OCI-LY3 (cell line): ENCODE data around the gene MKNK2.
A peak's percentile ranks its signal among the peaks of the same experiment; 100 is the strongest.

ENCODE experiments used
- H2AFZ ChIP-seq: fragments of 200-600, 300-600 bp; shearing (Covaris generic); 2 replicates; pipeline ENCODE4 v1.6.0; 2014; ENCODE audit warnings: antibody characterized with exemption, low read depth, low read length
- H3K27ac ChIP-seq: fragments of 200-600, 300-600 bp; sonication (generic); 2 replicates; pipeline ENCODE4 v1.5.1; 2014; ENCODE audit warnings: mild to moderate bottlenecking, low read length, moderate library complexity, mixed read lengths
- H3K27me3 ChIP-seq: fragments of 200-600, 300-600 bp; sonication (generic); 2 replicates; pipeline ENCODE4 v1.6.1; 2014; ENCODE audit warnings: low read depth, low read length, mixed read lengths
- H3K36me3 ChIP-seq: fragments of 200-600, 300-600 bp; sonication (generic); replicated peaks from 2 replicates; pipeline ENCODE3; 2014; ENCODE audit warnings: low read depth, low read length, mixed read lengths
- H3K4me1 ChIP-seq: fragments of 300-600, 200-600 bp; sonication (generic); 2 replicates; pipeline ENCODE4 v1.6.1; 2014; ENCODE audit warnings: low read length, mixed read lengths
- H3K4me2 ChIP-seq: fragments of 200-600, 300-600 bp; sonication (generic); 2 replicates; pipeline ENCODE4 v1.6.1; 2014; ENCODE audit warnings: low read length, mixed read lengths
- H3K4me3 ChIP-seq: fragments of 300-600, 200-600 bp; sonication (generic); 2 replicates; pipeline ENCODE4 v1.5.1; 2014; ENCODE audit warnings: antibody characterized with exemption, mild to moderate bottlenecking, low read length, moderate library complexity
- H3K79me2 ChIP-seq: fragments of 300-600, 200-600 bp; shearing (Covaris generic); 2 replicates; pipeline ENCODE4 v1.6.1; 2014; ENCODE audit warnings: mild to moderate bottlenecking, low read length, mixed read lengths
- H3K9ac ChIP-seq: fragments of 300-600, 200-600 bp; shearing (Covaris generic); 2 replicates; pipeline ENCODE4 v1.6.0; 2014; ENCODE audit warnings: mild to moderate bottlenecking, low read length, moderate library complexity
- H3K9me3 ChIP-seq: fragments of 200-600, 300-600 bp; shearing (Covaris generic); 2 replicates; pipeline ENCODE4 v1.6.1; 2014; ENCODE audit warnings: low read length, mixed read lengths; ENCODE audit not compliant: insufficient read depth
- H4K20me1 ChIP-seq: fragments of 200-600, 300-600 bp; sonication (generic); 2 replicates; pipeline ENCODE4 v1.6.1; 2016; ENCODE audit warnings: low read length, mixed read lengths; ENCODE audit not compliant: insufficient read depth
- EZH2phosphoT487 ChIP-seq: fragments of 200-600 bp; shearing (Covaris generic); IDR thresholded peaks from 2 replicates; pipeline ENCODE4 v1.6.1; 2018; ENCODE audit warnings: antibody characterized with exemption, mixed run types, low read depth
- TF ChIP-seq, protein P1 (sequence below): fragments of 200-600, 300-600 bp; sonication (generic); IDR thresholded peaks from 2 replicates; pipeline ENCODE4 v1.5.1; 2014; ENCODE audit warnings: antibody characterized with exemption, low read length, low read depth

Gene MKNK2

DNA sequence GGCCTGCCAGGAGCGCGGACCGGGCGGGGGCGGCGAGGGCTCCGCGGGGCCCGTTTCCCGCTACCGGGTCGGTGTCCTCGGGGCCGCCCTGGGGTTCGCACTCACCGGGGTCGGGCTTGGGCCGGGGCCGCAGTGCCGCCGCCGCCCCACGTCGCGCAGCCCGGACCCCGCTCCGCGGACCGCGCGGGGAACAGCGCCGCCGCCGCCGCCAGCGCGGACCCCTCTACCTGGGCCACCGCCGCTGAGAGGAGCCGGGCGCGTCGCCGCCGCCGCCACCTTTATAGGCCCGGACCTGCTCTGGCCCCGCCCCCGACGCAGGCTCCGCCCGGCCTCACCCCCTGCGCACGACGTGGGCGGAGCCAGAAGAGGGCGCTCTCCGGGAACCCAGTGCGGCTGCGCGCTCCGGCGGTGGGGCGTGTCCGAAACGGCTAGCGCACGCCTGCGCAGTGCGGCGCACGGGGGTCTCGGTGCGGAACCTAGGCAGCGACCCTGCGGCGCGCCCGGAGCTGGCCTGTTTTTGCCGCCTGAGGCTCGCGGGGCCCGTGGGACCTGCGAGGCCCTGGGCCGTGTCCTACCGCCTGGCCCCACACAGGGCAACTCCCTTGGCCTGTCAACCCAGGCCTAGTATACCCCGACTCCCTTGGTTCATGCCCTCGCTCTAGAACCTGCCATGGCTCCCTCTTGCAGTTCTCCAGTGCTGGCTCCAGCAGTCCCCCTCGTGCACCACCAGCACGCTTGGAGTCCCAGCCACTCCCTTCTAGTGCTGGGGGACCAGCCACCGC, at the start of gene MKNK2:
TSS of gene MKNK2 (minus strand) at position 254 of the 782 bp plus-strand sequence. CDS start 393 bp downstream, outside the sequence.
- Histone ChIP-seq H3K36me3 (peaks cover 45% of the 10 kb centered on the region), H3K9me3 (no peaks in the 10 kb centered on the region), H3K27me3 (no peaks in the 10 kb centered on the region), H4K20me1 (peaks cover 44% of the 10 kb centered on the region), H3K27ac (peak within 1 kb of the TSS; percentile 96), H3K4me3 (peak within 1 kb of the TSS; percentile 91), H3K9ac (peak within 1 kb of the TSS; percentile 96), H2AFZ (no peak within 1 kb of the TSS), H3K79me2 (peaks cover 53% of the 10 kb centered on the region), H3K4me2 (peak within 1 kb of the TSS; percentile 98), H3K4me1 (peaks cover 80% of the 10 kb centered on the region)
- TF ChIP-seq EZH2phosphoT487 = no peak
- TF ChIP-seq, protein P1, sequence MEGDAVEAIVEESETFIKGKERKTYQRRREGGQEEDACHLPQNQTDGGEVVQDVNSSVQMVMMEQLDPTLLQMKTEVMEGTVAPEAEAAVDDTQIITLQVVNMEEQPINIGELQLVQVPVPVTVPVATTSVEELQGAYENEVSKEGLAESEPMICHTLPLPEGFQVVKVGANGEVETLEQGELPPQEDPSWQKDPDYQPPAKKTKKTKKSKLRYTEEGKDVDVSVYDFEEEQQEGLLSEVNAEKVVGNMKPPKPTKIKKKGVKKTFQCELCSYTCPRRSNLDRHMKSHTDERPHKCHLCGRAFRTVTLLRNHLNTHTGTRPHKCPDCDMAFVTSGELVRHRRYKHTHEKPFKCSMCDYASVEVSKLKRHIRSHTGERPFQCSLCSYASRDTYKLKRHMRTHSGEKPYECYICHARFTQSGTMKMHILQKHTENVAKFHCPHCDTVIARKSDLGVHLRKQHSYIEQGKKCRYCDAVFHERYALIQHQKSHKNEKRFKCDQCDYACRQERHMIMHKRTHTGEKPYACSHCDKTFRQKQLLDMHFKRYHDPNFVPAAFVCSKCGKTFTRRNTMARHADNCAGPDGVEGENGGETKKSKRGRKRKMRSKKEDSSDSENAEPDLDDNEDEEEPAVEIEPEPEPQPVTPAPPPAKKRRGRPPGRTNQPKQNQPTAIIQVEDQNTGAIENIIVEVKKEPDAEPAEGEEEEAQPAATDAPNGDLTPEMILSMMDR = peak; percentile 49

DNA sequence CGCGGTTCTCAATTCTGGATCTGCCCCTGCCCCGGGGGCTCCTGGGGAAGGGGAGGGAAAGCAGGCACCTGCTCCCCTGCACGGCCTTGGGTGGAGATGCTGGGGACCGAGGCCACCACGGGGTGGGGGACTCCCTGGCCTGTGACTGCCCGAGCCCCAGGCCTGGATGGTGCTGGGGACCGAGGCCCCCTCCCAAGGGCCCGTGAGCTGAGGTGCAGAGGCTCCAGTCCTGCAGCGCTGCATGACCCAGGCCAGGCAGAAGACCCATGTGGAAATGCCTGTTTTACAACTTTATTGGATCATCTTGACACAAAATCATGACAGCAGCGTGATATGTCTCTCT, 49.6 kb upstream of the MKNK2 start:
- Histone ChIP-seq H3K79me2 (peaks cover 33% of the 10 kb centered on the region), H3K9me3 (no peaks in the 10 kb centered on the region), H3K27me3 (no peaks in the 10 kb centered on the region), H4K20me1 (peaks cover 10% of the 10 kb centered on the region), H3K36me3 (peaks cover 54% of the 10 kb centered on the region), H2AFZ (no peak overlapping the region), H3K4me2 (no peak overlapping the region), H3K4me3 (no peak overlapping the region), H3K9ac (no peak overlapping the region), H3K27ac (no peak overlapping the region), H3K4me1 (peaks cover 17% of the 10 kb centered on the region)
- TF ChIP-seq, protein P1 = no peak
- no peak for TF ChIP-seq EZH2phosphoT487

DNA sequence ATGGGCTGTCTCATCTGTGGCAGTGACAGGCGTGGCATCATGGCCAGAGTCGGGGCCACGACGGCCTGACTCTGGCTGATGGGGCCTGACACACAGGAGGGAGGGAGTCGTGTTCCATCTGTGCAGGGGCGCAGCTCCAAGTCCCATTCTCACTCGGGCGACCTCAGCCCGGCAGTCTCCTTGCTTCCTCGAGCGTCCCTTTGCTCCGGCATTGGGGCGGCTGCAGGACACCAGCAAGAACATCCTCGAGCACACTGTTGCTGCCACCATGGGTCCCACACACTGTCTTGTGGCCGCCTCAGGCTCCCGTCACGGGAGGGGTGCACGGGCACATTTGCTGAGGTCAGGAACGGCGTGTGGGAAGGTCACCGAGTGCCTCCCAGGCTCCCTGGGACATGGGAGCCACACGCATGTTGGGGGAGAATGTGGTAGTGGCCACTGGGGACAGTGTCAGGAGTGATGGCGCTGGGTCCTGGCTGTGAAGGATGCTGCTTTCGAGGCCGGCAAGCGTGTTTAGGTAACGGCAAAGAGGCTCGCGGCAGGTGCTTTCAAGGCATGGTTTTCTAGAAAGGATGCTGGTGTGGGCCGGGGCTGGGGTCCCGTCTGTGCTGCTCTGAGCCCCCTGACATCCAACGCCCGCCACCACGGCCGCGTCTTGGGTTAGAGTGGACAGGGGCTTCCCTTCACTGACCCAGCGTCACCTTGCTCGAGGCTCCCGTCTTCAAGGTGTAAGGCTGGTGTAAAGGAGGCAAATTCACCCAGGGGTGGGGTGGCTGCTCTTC, 49.1 kb upstream of the MKNK2 start:
- Histone ChIP-seq H3K36me3 (peaks cover 50% of the 10 kb centered on the region), H3K4me3 (no peak overlapping the region), H3K4me1 (peaks cover 17% of the 10 kb centered on the region), H3K27ac (no peak overlapping the region), H3K79me2 (peaks cover 37% of the 10 kb centered on the region), H3K9ac (no peak overlapping the region), H3K27me3 (no peaks in the 10 kb centered on the region), H4K20me1 (peaks cover 10% of the 10 kb centered on the region), H3K4me2 (no peak overlapping the region), H3K9me3 (no peaks in the 10 kb centered on the region), H2AFZ (no peak overlapping the region)
- TF ChIP-seq, protein P1 = no peak
- TF ChIP-seq EZH2phosphoT487 = no peak

DNA sequence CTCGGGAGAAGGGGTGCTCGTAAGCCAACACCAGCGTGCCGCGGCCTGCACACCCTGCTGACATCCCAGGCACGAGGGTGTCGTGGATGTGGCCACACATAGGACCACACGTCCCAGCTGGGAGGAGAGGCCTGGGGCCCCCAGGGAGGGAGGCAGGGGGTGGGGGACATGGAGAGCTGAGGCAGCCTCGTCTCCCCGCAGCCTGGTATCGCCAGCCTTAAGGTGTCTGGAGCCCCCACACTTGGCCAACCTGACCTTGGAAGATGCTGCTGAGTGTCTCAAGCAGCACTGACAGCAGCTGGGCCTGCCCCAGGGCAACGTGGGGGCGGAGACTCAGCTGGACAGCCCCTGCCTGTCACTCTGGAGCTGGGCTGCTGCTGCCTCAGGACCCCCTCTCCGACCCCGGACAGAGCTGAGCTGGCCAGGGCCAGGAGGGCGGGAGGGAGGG, 48.0 kb upstream of the MKNK2 start:
- Histone ChIP-seq H3K4me3 (no peak overlapping the region), H3K9ac (no peak overlapping the region), H3K36me3 (peaks cover 51% of the 10 kb centered on the region), H3K4me1 (peaks cover 23% of the 10 kb centered on the region), H3K79me2 (peaks cover 37% of the 10 kb centered on the region), H3K27ac (no peak overlapping the region), H2AFZ (no peak overlapping the region), H3K9me3 (no peaks in the 10 kb centered on the region), H3K4me2 (no peak overlapping the region), H3K27me3 (no peaks in the 10 kb centered on the region), H4K20me1 (peaks cover 9% of the 10 kb centered on the region)
- TF ChIP-seq EZH2phosphoT487 = no peak
- TF ChIP-seq, protein P1 = no peak
